Measurements from ENCODE around the gene RFC5.

The RFC5 gene

DNA sequence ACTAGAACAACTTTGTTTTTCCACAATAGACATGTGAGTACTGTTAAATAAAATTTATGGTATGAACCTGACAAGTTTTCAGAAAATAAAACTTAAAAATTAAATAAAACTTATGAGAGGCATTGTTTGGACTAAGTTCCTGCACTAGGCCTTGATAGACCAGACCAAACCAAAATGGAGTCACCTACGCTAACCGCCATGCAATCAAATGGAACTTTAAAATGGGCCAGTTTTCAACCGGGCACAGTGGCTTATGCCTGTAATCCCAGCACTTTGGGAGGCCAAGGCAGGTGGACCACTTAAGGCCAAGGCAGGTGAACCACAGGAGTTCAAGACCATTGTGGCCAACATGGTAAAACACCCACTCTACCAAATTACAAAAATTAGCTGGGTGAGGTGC is 5.1 kb upstream of the RFC5 start:
- H3K9me3 Mint-ChIP-seq = no peaks in the 10 kb centered on the region
- H3K36me3 Mint-ChIP-seq (ENCODE audit: low read depth) = no peaks in the 10 kb centered on the region
- no peaks in the 10 kb centered on the region for H3K27me3 Mint-ChIP-seq (ENCODE audit: low read depth)
- no peak overlapping the region for H3K27ac Mint-ChIP-seq
- H3K4me3 Mint-ChIP-seq = no peak overlapping the region
- H3K4me1 Mint-ChIP-seq = peaks cover 5% of the 10 kb centered on the region
- TF ChIP-seq, protein P1, sequence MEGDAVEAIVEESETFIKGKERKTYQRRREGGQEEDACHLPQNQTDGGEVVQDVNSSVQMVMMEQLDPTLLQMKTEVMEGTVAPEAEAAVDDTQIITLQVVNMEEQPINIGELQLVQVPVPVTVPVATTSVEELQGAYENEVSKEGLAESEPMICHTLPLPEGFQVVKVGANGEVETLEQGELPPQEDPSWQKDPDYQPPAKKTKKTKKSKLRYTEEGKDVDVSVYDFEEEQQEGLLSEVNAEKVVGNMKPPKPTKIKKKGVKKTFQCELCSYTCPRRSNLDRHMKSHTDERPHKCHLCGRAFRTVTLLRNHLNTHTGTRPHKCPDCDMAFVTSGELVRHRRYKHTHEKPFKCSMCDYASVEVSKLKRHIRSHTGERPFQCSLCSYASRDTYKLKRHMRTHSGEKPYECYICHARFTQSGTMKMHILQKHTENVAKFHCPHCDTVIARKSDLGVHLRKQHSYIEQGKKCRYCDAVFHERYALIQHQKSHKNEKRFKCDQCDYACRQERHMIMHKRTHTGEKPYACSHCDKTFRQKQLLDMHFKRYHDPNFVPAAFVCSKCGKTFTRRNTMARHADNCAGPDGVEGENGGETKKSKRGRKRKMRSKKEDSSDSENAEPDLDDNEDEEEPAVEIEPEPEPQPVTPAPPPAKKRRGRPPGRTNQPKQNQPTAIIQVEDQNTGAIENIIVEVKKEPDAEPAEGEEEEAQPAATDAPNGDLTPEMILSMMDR (IDR thresholded peaks at IDR 0.05; ENCODE audit: unreplicated experiment in 3 of 3) = no peak

- Mint-ChIP-seq H3K4me1 (peaks cover 7% of the 10 kb centered on the region), H3K9me3 (no peaks in the 10 kb centered on the region), H3K36me3 (ENCODE audit: low read depth) (no peaks in the 10 kb centered on the region), H3K27ac (no peak overlapping the region), H3K4me3 (no peak overlapping the region), H3K27me3 (ENCODE audit: low read depth) (no peaks in the 10 kb centered on the region)
- TF ChIP-seq, protein P1 (IDR thresholded peaks at IDR 0.05; ENCODE audit: unreplicated experiment in 3 of 3) = no peak
These were observed 4.5 kb upstream of the RFC5 start for GRCh38 chr12:118011961-118012360.

GRCh38 chr12:118013283-118013682 is 3.2 kb upstream of the RFC5 start:
- Mint-ChIP-seq H3K4me1 (peaks cover 12% of the 10 kb centered on the region), H3K9me3 (no peaks in the 10 kb centered on the region), H3K4me3 (peak overlapping the region in 1 of 3 experiments; percentile 19), H3K36me3 (ENCODE audit: low read depth) (no peaks in the 10 kb centered on the region), H3K27me3 (ENCODE audit: low read depth) (no peaks in the 10 kb centered on the region), H3K27ac (no peak overlapping the region)
- TF ChIP-seq, protein P1 (IDR thresholded peaks at IDR 0.05; ENCODE audit: unreplicated experiment in 3 of 3) = no peak

GRCh38 chr12:118015306-118015705 is 1.2 kb upstream of the RFC5 start:
- no peaks in the 10 kb centered on the region for H3K27me3 Mint-ChIP-seq (ENCODE audit: low read depth)
- H3K4me1 Mint-ChIP-seq = peaks cover 12% of the 10 kb centered on the region

DNA sequence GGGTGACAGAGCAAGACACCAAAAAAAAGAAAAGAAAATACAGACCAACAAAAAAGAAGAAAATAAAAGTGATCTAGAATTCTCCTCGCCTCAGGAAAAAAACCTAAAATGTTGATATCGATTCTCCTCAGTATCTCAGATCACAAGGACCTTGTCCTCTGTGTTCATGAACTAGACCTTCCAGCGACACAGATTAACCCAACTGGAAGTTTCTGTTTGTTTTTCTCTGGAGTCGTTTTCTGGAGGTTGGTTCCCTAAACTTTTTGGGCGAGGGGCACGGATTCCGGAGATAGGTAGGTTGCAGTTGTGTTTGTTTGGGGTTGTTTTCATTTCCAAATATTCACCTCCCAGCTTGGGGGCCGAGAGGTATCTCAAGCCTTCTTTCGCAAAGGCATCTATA is 559 bp upstream of the RFC5 start:
- H3K9me3 Mint-ChIP-seq = no peaks in the 10 kb centered on the region
- H3K27me3 Mint-ChIP-seq (ENCODE audit: low read depth) = no peaks in the 10 kb centered on the region
- peaks cover 12% of the 10 kb centered on the region for H3K4me1 Mint-ChIP-seq
- peak overlapping the region; percentile 92 to 94 (median 93) for H3K4me3 Mint-ChIP-seq
- TF ChIP-seq, protein P1 (IDR thresholded peaks at IDR 0.05; ENCODE audit: unreplicated experiment in 3 of 3) = no peak
- H3K36me3 Mint-ChIP-seq (ENCODE audit: low read depth) = peaks cover 16% of the 10 kb centered on the region
- H3K27ac Mint-ChIP-seq = peak overlapping the region in 2 of 3 experiments; percentile 54 to 72

More at GRCh38 chr12:118015306-118015705, 1.2 kb upstream of the RFC5 start:
- H3K4me3 Mint-ChIP-seq = peak overlapping the region; percentile 40 to 94 (median 92)
- no peak overlapping the region for H3K27ac Mint-ChIP-seq
- TF ChIP-seq, protein P1 (IDR thresholded peaks at IDR 0.05; ENCODE audit: unreplicated experiment in 3 of 3) = no peak
- H3K36me3 Mint-ChIP-seq (ENCODE audit: low read depth) = peaks cover 11% of the 10 kb centered on the region
- no peaks in the 10 kb centered on the region for H3K9me3 Mint-ChIP-seq

- TF ChIP-seq, protein P1 (IDR thresholded peaks at IDR 0.05; ENCODE audit: unreplicated experiment in 3 of 3) = no peak
- H3K27ac Mint-ChIP-seq = no peak overlapping the region
These were observed 1.4 kb downstream of the RFC5 start for GRCh38 chr12:118017926-118018325.

More at GRCh38 chr12:118017926-118018325, 1.4 kb downstream of the RFC5 start:
- H3K9me3 Mint-ChIP-seq = no peaks in the 10 kb centered on the region
- H3K36me3 Mint-ChIP-seq (ENCODE audit: low read depth) = peaks cover 35% of the 10 kb centered on the region
- H3K4me1 Mint-ChIP-seq = peaks cover 12% of the 10 kb centered on the region
- no peaks in the 10 kb centered on the region for H3K27me3 Mint-ChIP-seq (ENCODE audit: low read depth)
- H3K4me3 Mint-ChIP-seq = peak overlapping the region; percentile 92 to 94 (median 93)

All from nephron (organoid).